HG02798 (cell line): ENCODE results near the gene LDAF1.

ENCODE experiments used
- ATAC-seq: cut with Tn5 transposase; IDR thresholded peaks from one replicate; pipeline ENCODE4 v1.9.1; 2021; ENCODE audit warnings: mild to moderate bottlenecking; ENCODE audit not compliant: unreplicated experiment, poor library complexity

Gene LDAF1

DNA sequence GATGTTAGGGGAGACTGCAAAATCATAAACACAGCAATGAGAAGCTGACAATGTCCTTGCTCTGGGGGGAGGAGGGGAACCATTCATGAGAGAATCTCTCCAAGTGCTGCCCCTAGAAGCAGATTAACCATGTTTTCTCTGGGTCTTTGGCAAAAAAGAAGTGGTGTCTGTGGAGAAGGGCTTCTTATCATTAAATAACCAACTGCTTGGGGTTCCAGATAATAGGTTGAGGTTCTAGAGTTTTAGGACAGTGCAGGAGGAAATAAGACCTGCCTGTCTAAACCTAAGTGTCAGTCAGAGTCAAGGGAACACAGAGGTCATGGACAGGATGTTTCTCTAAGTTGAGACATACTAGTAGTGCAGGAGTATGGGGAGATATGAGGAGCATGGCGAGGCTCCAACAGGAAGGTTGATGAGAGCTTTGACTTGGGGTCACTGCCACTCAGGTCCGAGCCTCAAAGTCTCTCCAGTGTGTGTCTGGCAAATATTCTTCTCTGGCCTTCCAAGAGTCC is 69.9 kb downstream of the LDAF1 start:
- no peak for ATAC-seq
